Uterus (tissue), 4 donors: ENCODE measurements around the gene RAB11A. TPM values are rescaled to one million over a fixed set of nuclear protein-coding genes. Genes with fewer than 3 reads are reported as not detected.

Source experiments
- DNase-seq, 2 donors: peaks; one replicate each; pipeline ENCODE4 v3.0.0-alpha.2; 2019 to 2020
- H3K27ac ChIP-seq, 2 donors: fragments of 200-600 bp; sonication (generic); 1 replicate in 1 of 2; 2 replicates in 1 of 2; pipeline ENCODE4 v1.5.1; 2016 to 2018
- H3K27me3 ChIP-seq, 2 donors: fragments of 200-600 bp; sonication (generic); one replicate each; pipeline ENCODE4 v1.5.1; 2018 to 2019; ENCODE audit warnings: control low read depth in 1 of 2
- H3K36me3 ChIP-seq, 2 donors: fragments of 200-600 bp; sonication (generic); one replicate each; pipeline ENCODE4 v1.5.1; 2019; ENCODE audit warnings: control low read depth in 1 of 2
- H3K4me1 ChIP-seq, 2 donors: fragments of 200-600 bp; sonication (generic); one replicate each; pipeline ENCODE4 v1.5.1; 2018 to 2019; ENCODE audit warnings: control low read depth in 1 of 2
- H3K4me3 ChIP-seq, 2 donors: fragments of 200-600 bp; sonication (generic); 1 replicate in 1 of 2; 2 replicates in 1 of 2; pipeline ENCODE4 v1.5.1; 2018 to 2019; ENCODE audit warnings: mild to moderate bottlenecking in 1 of 2
- H3K9me3 ChIP-seq, 2 donors: fragments of 200-600 bp; sonication (generic); one replicate each; pipeline ENCODE4 v1.5.1; 2019; ENCODE audit warnings: control low read depth in 1 of 2
- POLR2A ChIP-seq, 2 donors: fragments of 450-650 bp; IDR thresholded peaks; one replicate each; pipeline ENCODE4 v1.6.1; 2016; ENCODE audit warnings: antibody characterized with exemption in 2 of 2, mild to moderate bottlenecking in 1 of 2, moderate library complexity in 1 of 2
- intact Hi-C: fragments of 100-400 bp; cut with DNase I; formaldehyde crosslinking; loops from one replicate; pipeline ENCODE4 v1.15.1; 2023; ENCODE audit warnings: low total_unique reads
- total RNA-seq, 4 donors: library from RNA; depleted of rRNA in 3 of 4; stranded (reverse); fragments of >200 nt in 3 of 4; gene quantifications; one replicate each; pipeline versions ENCODE4 v1.1.0 to v1.2.4, GENCODE V29; 2014 to 2023
- TF ChIP-seq, protein P1 (sequence below), 4 experiments: fragments of 200-600 bp in 2 of 4; fragments of 450-650 bp in 2 of 4; sonication (generic) in 2 of 4; IDR thresholded peaks; one replicate each; pipeline ENCODE4 v1.5.1; 2016 to 2019; ENCODE audit warnings: antibody characterized with exemption in 4 of 4, mild to moderate bottlenecking in 2 of 4, moderate library complexity in 1 of 4
- donor health status: DM: yes; HTN: yes; CAD: no.

RAB11A gene
- total RNA-seq, 4 donors from 2014 or later, result 62.0 to 213 (median 151) TPM

DNA sequence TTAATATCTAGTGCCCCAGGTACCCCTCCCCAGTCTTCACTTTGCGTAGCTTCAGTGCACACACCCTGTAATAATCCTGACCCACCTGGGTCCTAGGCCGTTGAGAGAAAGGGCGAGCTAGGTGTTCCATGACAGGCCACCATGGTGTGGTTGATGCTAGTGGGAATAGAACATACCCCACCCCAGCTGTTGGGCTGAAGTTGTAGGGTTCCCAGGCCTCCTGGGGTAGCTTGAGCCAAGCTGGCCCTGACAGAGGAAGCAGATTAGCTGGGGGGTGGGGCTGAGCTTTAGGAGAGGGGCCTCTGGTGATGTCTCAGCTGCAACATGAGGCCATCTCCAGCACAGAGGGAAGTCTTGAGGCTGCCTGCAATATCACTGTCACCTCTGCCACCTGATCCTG is 40.5 kb downstream of the RAB11A start:
- no peaks in the 10 kb centered on the region for H3K36me3 ChIP-seq
- no peak for TF ChIP-seq POLR2A (IDR thresholded peaks at IDR 0.05)
- TF ChIP-seq, protein P1, sequence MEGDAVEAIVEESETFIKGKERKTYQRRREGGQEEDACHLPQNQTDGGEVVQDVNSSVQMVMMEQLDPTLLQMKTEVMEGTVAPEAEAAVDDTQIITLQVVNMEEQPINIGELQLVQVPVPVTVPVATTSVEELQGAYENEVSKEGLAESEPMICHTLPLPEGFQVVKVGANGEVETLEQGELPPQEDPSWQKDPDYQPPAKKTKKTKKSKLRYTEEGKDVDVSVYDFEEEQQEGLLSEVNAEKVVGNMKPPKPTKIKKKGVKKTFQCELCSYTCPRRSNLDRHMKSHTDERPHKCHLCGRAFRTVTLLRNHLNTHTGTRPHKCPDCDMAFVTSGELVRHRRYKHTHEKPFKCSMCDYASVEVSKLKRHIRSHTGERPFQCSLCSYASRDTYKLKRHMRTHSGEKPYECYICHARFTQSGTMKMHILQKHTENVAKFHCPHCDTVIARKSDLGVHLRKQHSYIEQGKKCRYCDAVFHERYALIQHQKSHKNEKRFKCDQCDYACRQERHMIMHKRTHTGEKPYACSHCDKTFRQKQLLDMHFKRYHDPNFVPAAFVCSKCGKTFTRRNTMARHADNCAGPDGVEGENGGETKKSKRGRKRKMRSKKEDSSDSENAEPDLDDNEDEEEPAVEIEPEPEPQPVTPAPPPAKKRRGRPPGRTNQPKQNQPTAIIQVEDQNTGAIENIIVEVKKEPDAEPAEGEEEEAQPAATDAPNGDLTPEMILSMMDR (IDR thresholded peaks at IDR 0.05), result no peak
- H3K4me1 ChIP-seq, result no peaks in the 10 kb centered on the region
- intact Hi-C loops, result no loop called here
- H3K4me3 ChIP-seq, result no peak overlapping the region
- no peak for DNase-seq
- no peak overlapping the region for H3K27ac ChIP-seq
- no peaks in the 10 kb centered on the region for H3K27me3 ChIP-seq
- no peaks in the 10 kb centered on the region for H3K9me3 ChIP-seq

DNA sequence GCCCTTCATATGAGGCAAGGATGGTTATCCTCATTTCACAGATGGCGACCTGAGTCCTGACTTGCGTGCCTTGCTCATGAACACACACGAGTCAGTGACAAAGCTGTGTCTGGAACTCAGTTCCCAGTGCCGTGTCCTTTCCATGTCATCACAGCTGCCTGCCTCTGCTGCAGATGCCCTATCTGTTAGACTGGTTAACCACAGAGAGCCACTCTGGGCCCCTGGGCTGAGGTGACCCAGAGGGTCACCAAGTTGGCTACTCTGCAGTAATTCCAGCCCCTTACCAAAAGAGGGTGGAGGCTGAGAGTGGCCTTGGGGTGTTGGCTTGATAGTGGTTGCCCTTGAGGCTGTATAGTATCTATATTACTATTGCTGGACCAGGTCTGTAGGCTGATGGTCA is 41.0 kb downstream of the RAB11A start:
- no peaks in the 10 kb centered on the region for H3K27me3 ChIP-seq
- H3K9me3 ChIP-seq, result no peaks in the 10 kb centered on the region
- H3K4me3 ChIP-seq, result no peak overlapping the region
- no peak for TF ChIP-seq POLR2A (IDR thresholded peaks at IDR 0.05)
- TF ChIP-seq, protein P1 (IDR thresholded peaks at IDR 0.05), result no peak
- intact Hi-C loops, result no loop called here
- no peak for DNase-seq
- H3K36me3 ChIP-seq, result no peaks in the 10 kb centered on the region
- H3K4me1 ChIP-seq, result no peaks in the 10 kb centered on the region
- no peak overlapping the region for H3K27ac ChIP-seq

DNA sequence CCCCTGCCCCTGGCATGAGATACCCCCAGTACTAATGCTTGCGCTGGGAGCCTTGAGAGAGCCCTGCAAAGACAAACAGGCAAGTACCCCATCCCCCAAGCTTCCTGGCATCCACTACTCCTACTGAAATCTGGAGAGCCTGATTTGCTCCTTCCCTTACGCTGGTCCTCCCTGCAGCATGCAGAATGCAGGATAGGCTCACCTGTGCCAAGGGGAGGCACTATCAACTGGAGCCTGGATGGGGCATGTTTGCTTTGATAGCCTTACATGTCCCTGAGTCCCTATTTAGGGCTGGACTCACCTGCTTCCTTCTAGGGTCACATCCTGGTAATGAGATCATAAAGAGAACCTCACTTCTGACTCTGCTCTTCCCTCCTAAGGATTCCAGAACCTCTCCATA is 42.9 kb downstream of the RAB11A start:
- intact Hi-C loops, result no loop called here

DNA sequence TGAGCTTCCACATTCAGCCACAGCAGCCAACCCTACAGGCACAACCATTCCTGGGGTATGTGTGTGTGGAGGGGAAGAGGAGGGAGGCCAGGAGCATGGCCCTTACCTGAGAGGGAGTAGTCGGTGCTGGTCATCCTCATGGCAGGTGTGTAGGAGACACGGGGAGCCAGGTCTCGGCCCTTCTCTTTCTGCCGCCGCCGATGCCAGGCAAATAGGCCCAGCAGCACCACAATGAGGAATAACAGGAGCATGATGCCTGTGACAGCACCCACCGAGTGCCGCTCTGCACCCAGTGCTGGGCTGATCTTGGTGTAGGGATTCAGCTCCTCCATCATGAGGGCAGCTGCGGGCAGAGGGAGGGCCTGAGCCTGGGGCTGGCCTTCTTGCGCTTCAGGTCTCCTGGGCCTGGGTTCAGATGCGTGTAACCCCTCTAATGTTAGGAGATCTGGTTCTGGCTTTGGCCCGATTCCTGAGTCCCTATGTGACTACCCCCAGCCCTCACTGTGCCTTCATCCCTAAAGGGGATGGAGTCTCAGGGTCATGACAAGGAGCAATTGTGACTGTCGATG is 44.4 kb downstream of the RAB11A start:
- DNase-seq, result no peak
- Histone ChIP-seq H3K27ac (no peak overlapping the region), H3K4me3 (no peak overlapping the region), H3K4me1 (no peaks in the 10 kb centered on the region), H3K36me3 (no peaks in the 10 kb centered on the region), H3K9me3 (no peaks in the 10 kb centered on the region), H3K27me3 (no peaks in the 10 kb centered on the region)
- intact Hi-C loops, result no loop called here
- no peak for TF ChIP-seq POLR2A (IDR thresholded peaks at IDR 0.05)
- TF ChIP-seq, protein P1 (IDR thresholded peaks at IDR 0.05), result no peak

More for the DNA sequence above, 42.9 kb downstream of the RAB11A start:
- H3K27ac ChIP-seq, result no peak overlapping the region
- TF ChIP-seq, protein P1 (IDR thresholded peaks at IDR 0.05), result no peak
- TF ChIP-seq POLR2A (IDR thresholded peaks at IDR 0.05), result no peak
- H3K36me3 ChIP-seq, result no peaks in the 10 kb centered on the region
- DNase-seq, result no peak
- no peaks in the 10 kb centered on the region for H3K9me3 ChIP-seq
- no peaks in the 10 kb centered on the region for H3K4me1 ChIP-seq
- H3K4me3 ChIP-seq, result no peak overlapping the region
- no peaks in the 10 kb centered on the region for H3K27me3 ChIP-seq

DNA sequence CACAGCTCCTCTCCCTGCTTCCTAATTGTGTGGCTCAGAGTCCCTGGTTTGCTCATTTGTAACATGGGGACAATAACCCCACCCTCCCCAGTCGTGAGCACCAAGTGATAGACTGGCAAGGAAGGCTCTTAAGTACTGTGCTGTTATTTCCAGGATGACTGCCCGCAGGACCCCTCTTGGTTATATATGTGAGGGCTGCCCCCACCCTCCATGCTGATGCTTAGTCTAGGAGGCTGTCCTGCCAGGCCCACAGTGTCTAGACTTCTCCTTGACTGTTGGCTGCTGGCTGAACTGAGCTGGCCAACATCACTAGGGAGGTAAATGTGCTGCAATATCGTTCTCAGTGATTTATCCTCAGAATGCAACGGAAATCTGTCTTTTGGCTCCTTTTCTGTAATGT is 45.1 kb downstream of the RAB11A start:
- intact Hi-C loops, result no loop called here
- H3K4me3 ChIP-seq, result no peak overlapping the region
- no peak overlapping the region for H3K27ac ChIP-seq
- no peaks in the 10 kb centered on the region for H3K36me3 ChIP-seq
- TF ChIP-seq, protein P1 (IDR thresholded peaks at IDR 0.05), result no peak
- TF ChIP-seq POLR2A (IDR thresholded peaks at IDR 0.05), result no peak
- H3K27me3 ChIP-seq, result no peaks in the 10 kb centered on the region
- no peaks in the 10 kb centered on the region for H3K4me1 ChIP-seq
- DNase-seq, result no peak
- H3K9me3 ChIP-seq, result no peaks in the 10 kb centered on the region
